Measurements from ENCODE around the gene UQCRH. TPM values are rescaled to one million over a fixed set of nuclear protein-coding genes. Genes with fewer than 3 reads are reported as not detected.
A peak's percentile ranks its signal among the peaks of the same experiment; 100 is the strongest.

The UQCRH gene
- total and polyA plus RNA-seq, 2 of the 13 experiments (the other 11 are each of a cell fraction or from before 2014, with no cell fraction given), result 548 to 556 TPM

- H3K36me3 ChIP-seq (replicated peaks in 1 of 2; ENCODE audit: control insufficient read depth in 1 of 2, insufficient read depth in 2 of 2, low read length in 2 of 2), result peaks cover 14 to 61% of the 10 kb centered on the region in 2 experiments; a peak in 4 of 5 replicates
- peaks cover 12% of the 10 kb centered on the region for H3K79me2 ChIP-seq (ENCODE audit: insufficient read depth, low read length)
- intact Hi-C loops (cut with micrococcal nuclease; ENCODE audit: unreplicated experiment) (no loop called here), in situ Hi-C loops (cut with HindIII; ENCODE audit: extremely low pct_ligation_motif_present, low pct_unique_long_range_greater_than_20kb) (no loop called here)
- H3K4me3 ChIP-seq (replicated peaks in 1 of 3; ENCODE audit: insufficient read depth in 1 of 3, low read depth in 2 of 3, low read length in 3 of 3), result no peak overlapping the region
- TF ChIP-seq ZNF564 (CRISPR knock-in tag; IDR thresholded peaks at IDR 0.05), result no peak
- TF ChIP-seq ZNF83 (CRISPR knock-in tag; IDR thresholded peaks at IDR 0.05; ENCODE audit: borderline replicate concordance), result no peak
- no peak overlapping the region for H3K4me2 ChIP-seq (ENCODE audit: low read depth, low read length)
- no peak overlapping the region for H3K27ac ChIP-seq (ENCODE audit: extremely low read length, insufficient read depth, low read length)
- no peak overlapping the region for H3K9ac ChIP-seq (ENCODE audit: insufficient read depth, low read depth, low read length)
- peaks cover 15% of the 10 kb centered on the region for H3K4me1 ChIP-seq (ENCODE audit: insufficient read depth, low read length)
- WGBS (ENCODE audit: low lambda C conversion rate), result 90% methylated on average over 5 of the region's 5 CpGs
- H3K27me3 ChIP-seq (ENCODE audit: control insufficient read depth in 1 of 2, insufficient read depth in 2 of 2, low read length in 2 of 2), result no peaks in the 10 kb centered on the region
- POLR2A ChIA-PET, result no interaction called here
- H4K20me1 ChIP-seq (ENCODE audit: insufficient read depth, low read length), result no peaks in the 10 kb centered on the region
- H3K9me3 ChIP-seq (ENCODE audit: low read length), result no peaks in the 10 kb centered on the region
- no peak for DNase-seq (ENCODE audit: low spot score)
- CTCF ChIA-PET (ENCODE audit: low intra/inter-chr PET ratio, low total read pairs), result no interaction called here
- no peak for FAIRE-seq
- no TSS peak for BruUV-seq (replicated peaks)
- no peak overlapping the region for H2AFZ ChIP-seq (ENCODE audit: low read length)
- no peak for ATAC-seq
Observed at GRCh38 chr1:46254668-46255067, 48.8 kb upstream of the UQCRH start.

- DNase-seq (ENCODE audit: low spot score) (no peak), ATAC-seq (no peak), FAIRE-seq (no peak)
- ChIA-PET POLR2A (no interaction called here), CTCF (ENCODE audit: low intra/inter-chr PET ratio, low total read pairs) (no interaction called here)
- peaks cover 29 to 67% of the 10 kb centered on the region in 2 experiments for H3K36me3 ChIP-seq (replicated peaks in 1 of 2; ENCODE audit: control insufficient read depth in 1 of 2, insufficient read depth in 2 of 2, low read length in 2 of 2)
- no peak overlapping the region for H3K27ac ChIP-seq (ENCODE audit: extremely low read length, insufficient read depth, low read length)
- peaks cover 4% of the 10 kb centered on the region for H3K79me2 ChIP-seq (ENCODE audit: insufficient read depth, low read length)
- no peaks in the 10 kb centered on the region for H3K9me3 ChIP-seq (ENCODE audit: low read length)
- no peak overlapping the region for H3K4me2 ChIP-seq (ENCODE audit: low read depth, low read length)
- in situ Hi-C loops (cut with HindIII; ENCODE audit: extremely low pct_ligation_motif_present, low pct_unique_long_range_greater_than_20kb), result no loop called here
- H3K27me3 ChIP-seq (ENCODE audit: control insufficient read depth in 1 of 2, insufficient read depth in 2 of 2, low read length in 2 of 2), result no peaks in the 10 kb centered on the region
- intact Hi-C loops (cut with micrococcal nuclease; ENCODE audit: unreplicated experiment), result no loop called here
- peaks cover 4% of the 10 kb centered on the region; the same call in 1 of the 2 replicates for H3K4me1 ChIP-seq (ENCODE audit: insufficient read depth, low read length)
- H3K9ac ChIP-seq (ENCODE audit: insufficient read depth, low read depth, low read length), result no peak overlapping the region
- no peak overlapping the region for H2AFZ ChIP-seq (ENCODE audit: low read length)
- TF ChIP-seq ZNF503 (CRISPR knock-in tag; IDR thresholded peaks at IDR 0.05) (no peak), ZNF33B (CRISPR knock-in tag; IDR thresholded peaks at IDR 0.05) (no peak), BRF2 (CRISPR knock-in tag; IDR thresholded peaks at IDR 0.05) (no peak), SP2 (CRISPR knock-in tag; IDR thresholded peaks at IDR 0.05) (no peak), MAFK (conservative IDR thresholded peaks at IDR 0.05 in 1 of 2, IDR thresholded peaks at IDR 0.05 in 1 of 2; ENCODE audit: low read length in 2 of 2) (peak; percentile 22 to 75; a peak in 2 of 4 replicates), MAFF (IDR thresholded peaks at IDR 0.05; ENCODE audit: low read depth, low read length) (peak; percentile 64), JDP2 (CRISPR knock-in tag; IDR thresholded peaks at IDR 0.05; ENCODE audit: borderline replicate concordance) (no peak), ZFP36L2 (CRISPR knock-in tag; IDR thresholded peaks at IDR 0.05) (no peak), FLYWCH1 (CRISPR knock-in tag; IDR thresholded peaks at IDR 0.05) (no peak)
- H3K4me3 ChIP-seq (replicated peaks in 1 of 3; ENCODE audit: insufficient read depth in 1 of 3, low read depth in 2 of 3, low read length in 3 of 3), result no peak overlapping the region
- BruUV-seq (replicated peaks), result no TSS peak
- no peaks in the 10 kb centered on the region for H4K20me1 ChIP-seq (ENCODE audit: insufficient read depth, low read length)
- WGBS (ENCODE audit: low lambda C conversion rate), result 98% methylated on average over 2 of the region's 2 CpGs
Observed at GRCh38 chr1:46256523-46256922, 47.0 kb upstream of the UQCRH start.

Measured in HepG2 (cell line).